GM18951 (cell line): Measurements from ENCODE around the gene SP140L.
"Not testable (repeated sequence)": the region's sequence is repeated elsewhere in the genome, so short reads cannot be mapped to it uniquely, and the experiment has no call there.

Source experiments
- POLR2A ChIP-seq: IDR thresholded peaks from 4 replicates; pipeline ENCODE4 v1.6.1; 2011; ENCODE audit warnings: mild to moderate bottlenecking; ENCODE audit not compliant: insufficient read length, insufficient read depth; ENCODE audit errors: extremely low read depth
- in situ Hi-C: fragments of 300-500 bp; cut with MboI; formaldehyde crosslinking; loops from one replicate; pipeline ENCODE4 v1.12.0; 2022; ENCODE audit warnings: low sequenced_read_pairs, mixed read lengths, inconsistent platforms; ENCODE audit not compliant: unreplicated experiment

The SP140L gene

DNA sequence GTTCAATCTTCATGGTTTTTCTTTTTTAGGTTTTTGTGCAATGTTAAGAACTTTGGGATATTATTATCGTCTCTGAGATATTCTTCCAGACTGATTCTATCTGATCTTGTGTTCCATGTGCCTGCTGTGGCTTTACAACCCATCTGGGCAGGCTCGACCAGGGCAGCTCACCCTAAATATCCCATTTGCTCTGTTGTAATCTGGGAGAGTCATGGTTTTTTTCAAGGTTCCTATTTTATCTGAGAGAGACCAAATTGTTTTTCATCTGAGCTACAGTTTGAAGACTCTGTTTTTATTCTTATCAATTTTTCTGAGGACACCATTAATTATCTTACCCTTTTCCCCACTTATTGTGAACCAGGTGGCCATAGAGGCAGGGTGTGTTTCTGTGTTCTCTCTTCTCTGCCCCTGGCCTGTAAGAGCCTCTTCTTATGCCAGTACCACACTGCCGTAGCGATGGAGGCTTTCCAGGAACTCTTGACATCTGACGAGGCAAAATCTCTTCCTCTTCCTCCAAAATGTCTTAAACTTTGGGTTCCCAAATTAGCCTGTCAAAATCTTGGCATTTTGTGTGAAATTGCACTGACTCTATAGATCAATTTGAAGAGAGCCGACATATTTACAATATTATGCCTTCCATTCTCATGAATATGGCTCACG lies 3.1 kb downstream of the SP140L start:
- TF ChIP-seq POLR2A: no peak
- in situ Hi-C loops: no loop called here

DNA sequence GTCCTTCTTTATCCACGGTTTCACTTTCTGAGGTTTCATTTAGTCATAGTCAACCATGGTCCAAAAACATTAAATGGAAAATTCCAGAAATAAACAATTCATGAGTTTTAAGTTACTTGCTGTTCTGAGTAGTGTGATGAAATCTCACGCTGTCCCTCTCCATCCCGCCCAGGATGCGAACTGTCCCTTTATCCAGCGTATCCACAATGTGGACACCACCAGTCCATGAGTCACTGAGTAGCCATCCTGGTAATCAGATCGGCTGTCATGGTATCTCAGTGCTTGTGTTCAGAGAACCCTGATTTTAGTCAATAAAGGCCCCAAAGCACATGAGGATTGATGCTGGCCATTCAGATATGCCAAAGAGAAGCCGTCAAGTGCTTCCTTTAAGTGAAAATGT lies 3.7 kb downstream of the SP140L start:
- in situ Hi-C loops: no loop called here
- TF ChIP-seq POLR2A: no peak

DNA sequence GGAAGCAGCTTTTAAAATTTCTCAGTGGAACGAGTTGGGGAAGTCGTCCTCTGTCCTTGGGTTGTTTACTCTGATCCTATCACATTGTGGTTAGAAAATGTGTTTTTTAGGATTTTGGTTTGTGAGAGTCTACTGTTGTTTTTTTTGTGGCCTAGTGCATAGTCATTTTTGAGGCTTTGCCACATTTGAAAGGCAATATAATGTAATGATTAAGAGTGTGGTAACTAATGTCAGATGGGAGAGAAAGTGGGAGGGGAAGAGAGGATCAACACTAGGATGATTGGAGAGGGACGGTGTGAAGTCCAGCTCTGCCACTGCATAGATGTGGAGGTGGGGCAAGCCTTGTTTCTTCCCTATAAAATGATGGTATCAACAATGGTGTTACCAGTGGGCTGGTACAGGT lies 8.5 kb downstream of the SP140L start:
- in situ Hi-C loops: no loop called here
- TF ChIP-seq POLR2A: no peak

GRCh38 chr2:230335864-230336506 lies 9.0 kb downstream of the SP140L start:
- in situ Hi-C loops: no loop called here
- TF ChIP-seq POLR2A: no peak

GRCh38 chr2:230341936-230342528 lies 15.0 kb downstream of the SP140L start:
- in situ Hi-C loops: not testable (repeated sequence)

GRCh38 chr2:230343041-230343624 lies 16.1 kb downstream of the SP140L start:
- in situ Hi-C loops: not testable (repeated sequence)

DNA sequence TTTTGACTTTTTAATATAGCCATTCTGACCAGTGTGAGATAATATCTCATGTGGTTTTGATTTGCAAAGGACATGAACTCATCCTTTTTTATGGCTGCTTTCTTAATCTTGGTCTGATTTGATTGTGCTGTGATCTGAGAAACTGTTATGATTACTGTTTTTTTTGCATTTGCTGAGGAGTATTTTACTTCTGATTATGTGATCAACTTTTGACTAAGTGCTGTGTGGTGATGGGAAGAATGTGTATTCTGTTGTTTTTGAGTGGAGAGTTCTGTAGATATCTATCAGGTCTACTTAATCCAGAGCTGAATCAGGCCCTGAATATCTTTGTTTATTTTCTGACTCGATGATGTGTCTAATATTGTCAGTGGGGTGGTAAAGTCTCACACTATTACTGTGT lies 16.8 kb downstream of the SP140L start:
- in situ Hi-C loops: no loop called here
- TF ChIP-seq POLR2A: no peak

- no peak for TF ChIP-seq POLR2A
- in situ Hi-C loops: no loop called here
Observed at GRCh38 chr2:230346465-230346864, 19.5 kb downstream of the SP140L start.

- in situ Hi-C loops: no loop called here
- no peak for TF ChIP-seq POLR2A
Observed at GRCh38 chr2:230346921-230347533, 20.0 kb downstream of the SP140L start.

DNA sequence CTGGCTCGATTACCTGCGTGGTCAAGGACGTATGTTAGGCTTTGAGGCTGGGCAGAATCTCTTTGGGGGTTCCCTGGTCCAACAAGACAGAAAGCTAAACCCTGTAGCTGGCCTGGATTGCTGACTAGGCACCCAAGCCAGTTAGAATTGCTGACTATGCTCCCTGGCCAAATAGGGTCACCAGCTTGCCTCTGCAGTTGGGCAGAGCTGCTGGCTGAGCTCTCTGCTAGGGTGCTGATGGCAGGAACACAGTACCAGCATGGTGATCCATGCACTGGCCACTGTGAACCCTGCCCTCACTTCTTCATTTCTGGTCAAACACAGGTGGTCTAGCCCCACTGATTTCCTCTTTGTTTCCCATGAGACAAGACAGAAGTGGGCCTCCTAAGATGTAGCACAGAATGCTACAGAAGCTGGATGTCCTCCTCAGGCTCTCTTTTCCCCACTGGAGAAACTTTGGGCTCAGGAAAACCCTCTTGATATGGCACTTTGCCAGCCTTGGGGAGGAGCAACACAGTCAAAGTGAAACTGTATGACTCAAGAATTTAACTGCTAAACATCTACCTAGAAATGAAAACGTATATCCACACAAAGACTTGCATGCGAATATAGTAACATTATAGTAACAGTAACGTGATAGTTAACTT lies 20.8 kb downstream of the SP140L start:
- no peak for TF ChIP-seq POLR2A
- in situ Hi-C loops: no loop called here

DNA sequence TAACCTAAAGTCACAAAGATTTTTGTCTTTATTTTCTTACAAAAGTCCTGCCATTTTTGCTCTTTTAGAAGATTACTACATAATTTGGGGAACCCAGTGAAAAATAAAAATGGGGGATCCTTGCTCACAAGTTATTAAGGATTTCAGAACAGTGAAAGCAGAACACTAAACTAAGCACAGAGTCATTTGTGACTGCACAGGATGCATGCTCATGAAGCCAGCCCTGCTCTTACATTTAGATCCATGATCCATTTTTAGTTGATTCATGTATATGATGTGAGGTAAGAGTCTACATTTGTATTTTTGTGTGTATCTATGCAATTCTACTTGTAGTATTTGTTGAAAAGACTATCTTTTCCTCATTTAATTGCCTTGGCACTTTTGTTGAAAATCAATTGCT lies 21.8 kb downstream of the SP140L start:
- in situ Hi-C loops: no loop called here
- no peak for TF ChIP-seq POLR2A

GRCh38 chr2:230356084-230356483 lies 29.1 kb downstream of the SP140L start:
- in situ Hi-C loops: no loop called here
- TF ChIP-seq POLR2A: no peak

DNA sequence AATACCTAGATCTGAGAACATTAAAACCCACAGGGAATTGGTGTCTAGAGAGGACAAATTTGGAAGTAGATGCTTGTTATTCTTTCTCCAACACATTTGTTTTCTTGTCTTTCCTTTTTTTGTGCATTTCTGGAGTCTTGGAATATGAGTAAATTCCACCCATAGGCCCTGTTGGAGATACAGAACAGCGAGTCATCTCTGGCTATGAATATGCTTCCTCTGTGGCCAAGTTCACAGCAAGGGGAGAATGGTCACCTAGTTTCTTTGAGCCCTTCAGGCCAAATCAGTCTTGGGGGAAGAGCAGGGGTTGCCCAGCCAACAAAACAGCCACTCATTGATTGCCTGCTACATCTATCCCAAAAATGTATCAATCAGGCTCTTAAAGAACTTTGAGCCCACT lies 31.3 kb downstream of the SP140L start:
- in situ Hi-C loops: no loop called here
- TF ChIP-seq POLR2A: no peak
